Skeletal muscle satellite cell (primary cell): ENCODE results near the gene YTHDC2. TPM values are rescaled to one million over a fixed set of nuclear protein-coding genes. Genes with fewer than 3 reads are reported as not detected.

ENCODE experiments used
- H3K27me3 ChIP-seq: 2 replicates; pipeline ENCODE4 v1.7.0; 2013; ENCODE audit warnings: low read length; ENCODE audit not compliant: control insufficient read depth, insufficient read depth
- H3K36me3 ChIP-seq: 2 replicates; pipeline ENCODE4 v1.7.0; 2013; ENCODE audit warnings: mild to moderate bottlenecking, control low read depth, low read length; ENCODE audit not compliant: insufficient read depth
- H3K4me1 ChIP-seq: 2 replicates; pipeline ENCODE4 v1.7.0; 2013; ENCODE audit warnings: low read length; ENCODE audit not compliant: control insufficient read depth, insufficient read depth
- H3K4me2 ChIP-seq: 2 replicates; pipeline ENCODE4 v1.7.0; 2013; ENCODE audit warnings: mild to moderate bottlenecking, low read length
- H3K4me3 ChIP-seq: 2 replicates; pipeline ENCODE4 v1.7.0; 2013; ENCODE audit warnings: low read length
- H3K9ac ChIP-seq: 2 replicates; pipeline ENCODE4 v1.7.0; 2013; ENCODE audit warnings: mild to moderate bottlenecking, low read depth, low read length, moderate library complexity
- H3K9me3 ChIP-seq: replicated peaks from 2 replicates; pipeline ENCODE4 v1.7.0; 2013; ENCODE audit warnings: mild to moderate bottlenecking, control low read depth, low read length
- small RNA-seq: library from RNA; depleted of rRNA; stranded (forward); fragments of <200 nt; gene quantifications from one replicate; pipeline ENCODE3, GENCODE V24; 2012

The YTHDC2 gene

GRCh38 chr5:113607361-113607760, 93.9 kb downstream of the YTHDC2 start:
- Histone ChIP-seq H3K4me1 (peaks cover 7% of the 10 kb centered on the region), H3K9me3 (no peaks in the 10 kb centered on the region), H3K27me3 (peaks cover 3% of the 10 kb centered on the region), H3K4me2 (no peak overlapping the region), H3K36me3 (no peaks in the 10 kb centered on the region), H3K9ac (no peak overlapping the region), H3K4me3 (no peak overlapping the region)

- peaks cover 10% of the 10 kb centered on the region for H3K27me3 ChIP-seq
- no peak overlapping the region for H3K4me2 ChIP-seq
- H3K4me3 ChIP-seq = no peak overlapping the region
- peaks cover 7% of the 10 kb centered on the region for H3K4me1 ChIP-seq
- no peak overlapping the region for H3K9ac ChIP-seq
- no peaks in the 10 kb centered on the region for H3K36me3 ChIP-seq
- H3K9me3 ChIP-seq = no peaks in the 10 kb centered on the region
Observed at GRCh38 chr5:113608113-113608596, 94.7 kb downstream of the YTHDC2 start.

- no peak overlapping the region for H3K4me3 ChIP-seq
- H3K9ac ChIP-seq = no peak overlapping the region
- peaks cover 7% of the 10 kb centered on the region for H3K4me1 ChIP-seq
- H3K27me3 ChIP-seq = peaks cover 31% of the 10 kb centered on the region
- no peaks in the 10 kb centered on the region for H3K36me3 ChIP-seq
- no peaks in the 10 kb centered on the region for H3K9me3 ChIP-seq
- H3K4me2 ChIP-seq = no peak overlapping the region
Observed at GRCh38 chr5:113612060-113612496, 98.6 kb downstream of the YTHDC2 start.

- Histone ChIP-seq H3K4me2 (no peak overlapping the region), H3K9me3 (no peaks in the 10 kb centered on the region), H3K4me3 (no peak overlapping the region), H3K27me3 (peaks cover 31% of the 10 kb centered on the region), H3K4me1 (no peaks in the 10 kb centered on the region), H3K9ac (no peak overlapping the region), H3K36me3 (no peaks in the 10 kb centered on the region)
Observed at GRCh38 chr5:113614191-113614590, 100.7 kb downstream of the YTHDC2 start.

- H3K4me2 ChIP-seq = no peak overlapping the region
- peaks cover 31% of the 10 kb centered on the region for H3K27me3 ChIP-seq
- H3K4me1 ChIP-seq = no peaks in the 10 kb centered on the region
- no peaks in the 10 kb centered on the region for H3K9me3 ChIP-seq
- no peaks in the 10 kb centered on the region for H3K36me3 ChIP-seq
- no peak overlapping the region for H3K4me3 ChIP-seq
- H3K9ac ChIP-seq = no peak overlapping the region
Observed at GRCh38 chr5:113615708-113616107, 102.2 kb downstream of the YTHDC2 start.

- no peak overlapping the region for H3K4me3 ChIP-seq
- peaks cover 29% of the 10 kb centered on the region for H3K27me3 ChIP-seq
- H3K4me1 ChIP-seq = no peaks in the 10 kb centered on the region
- no peaks in the 10 kb centered on the region for H3K9me3 ChIP-seq
- H3K9ac ChIP-seq = no peak overlapping the region
- no peaks in the 10 kb centered on the region for H3K36me3 ChIP-seq
- H3K4me2 ChIP-seq = no peak overlapping the region
Observed at GRCh38 chr5:113617191-113617796, 103.8 kb downstream of the YTHDC2 start.

GRCh38 chr5:113632996-113633395, 119.5 kb downstream of the YTHDC2 start:
- H3K9ac ChIP-seq = no peak overlapping the region
- H3K4me3 ChIP-seq = no peak overlapping the region
- H3K9me3 ChIP-seq = no peaks in the 10 kb centered on the region
- H3K36me3 ChIP-seq = no peaks in the 10 kb centered on the region
- no peak overlapping the region for H3K4me2 ChIP-seq
- no peaks in the 10 kb centered on the region for H3K4me1 ChIP-seq
- H3K27me3 ChIP-seq = peaks cover 10% of the 10 kb centered on the region

- H3K27me3 ChIP-seq = peaks cover 10% of the 10 kb centered on the region
- no peak overlapping the region for H3K4me3 ChIP-seq
- no peaks in the 10 kb centered on the region for H3K36me3 ChIP-seq
- H3K4me1 ChIP-seq = no peaks in the 10 kb centered on the region
- H3K9ac ChIP-seq = no peak overlapping the region
- H3K4me2 ChIP-seq = no peak overlapping the region
- no peaks in the 10 kb centered on the region for H3K9me3 ChIP-seq
Observed at GRCh38 chr5:113634957-113635356, 121.5 kb downstream of the YTHDC2 start.

- no peaks in the 10 kb centered on the region for H3K4me1 ChIP-seq
- H3K4me3 ChIP-seq = no peak overlapping the region
- H3K36me3 ChIP-seq = no peaks in the 10 kb centered on the region
- H3K4me2 ChIP-seq = no peak overlapping the region
- no peaks in the 10 kb centered on the region for H3K9me3 ChIP-seq
- H3K27me3 ChIP-seq = no peaks in the 10 kb centered on the region
- H3K9ac ChIP-seq = no peak overlapping the region
Observed at GRCh38 chr5:113641715-113642114, 128.2 kb downstream of the YTHDC2 start.

Small RNA genes lying within 50 kb of the gene (small RNA-seq; reads per million reads assigned to genes)
- gene RNU4ATAC13P = not detected
